ENCODE results near the gene ARHGEF26.
A peak's percentile ranks its signal among the peaks of the same experiment; 100 is the strongest.

ARHGEF26 gene

GRCh38 chr3:154243353-154243752, 122.2 kb downstream of the ARHGEF26 start:
- DNase-seq (ENCODE audit: insufficient read length, low spot score): no peak

GRCh38 chr3:154244644-154245043, 123.5 kb downstream of the ARHGEF26 start:
- DNase-seq (ENCODE audit: insufficient read length, low spot score): no peak
- no peak for FAIRE-seq

More at GRCh38 chr3:154243353-154243752, 122.2 kb downstream of the ARHGEF26 start:
- FAIRE-seq: no peak

GRCh38 chr3:154247806-154248415, 126.7 kb downstream of the ARHGEF26 start:
- DNase-seq (ENCODE audit: insufficient read length, low spot score) (no peak), FAIRE-seq (no peak)

- DNase-seq (ENCODE audit: insufficient read length, low spot score) (no peak), FAIRE-seq (no peak)
Observed at GRCh38 chr3:154250291-154250690, 129.1 kb downstream of the ARHGEF26 start.

GRCh38 chr3:154251610-154252009, 130.4 kb downstream of the ARHGEF26 start:
- DNase-seq (ENCODE audit: insufficient read length, low spot score): no peak
- no peak for FAIRE-seq

- peak; percentile 38 for DNase-seq (ENCODE audit: insufficient read length, low spot score)
- peak; percentile 96 for FAIRE-seq
Observed at GRCh38 chr3:154252759-154253638, 131.8 kb downstream of the ARHGEF26 start.

GRCh38 chr3:154254527-154254926, 133.3 kb downstream of the ARHGEF26 start:
- DNase-seq (ENCODE audit: insufficient read length, low spot score) (no peak), FAIRE-seq (no peak)

- DNase-seq (ENCODE audit: insufficient read length, low spot score): no peak
- no peak for FAIRE-seq
Observed at GRCh38 chr3:154273381-154273780, 152.2 kb downstream of the ARHGEF26 start.

- no peak for FAIRE-seq
Observed at GRCh38 chr3:154274348-154274747, 153.2 kb downstream of the ARHGEF26 start.

GRCh38 chr3:154275292-154275691, 154.1 kb downstream of the ARHGEF26 start:
- DNase-seq (ENCODE audit: insufficient read length, low spot score) (no peak), FAIRE-seq (no peak)

More at GRCh38 chr3:154274348-154274747, 153.2 kb downstream of the ARHGEF26 start:
- DNase-seq (ENCODE audit: insufficient read length, low spot score): no peak

GRCh38 chr3:154275965-154276364, 154.8 kb downstream of the ARHGEF26 start:
- no peak for DNase-seq (ENCODE audit: insufficient read length, low spot score)
- FAIRE-seq: no peak

- no peak for FAIRE-seq
- DNase-seq (ENCODE audit: insufficient read length, low spot score): no peak
Observed at GRCh38 chr3:154280161-154280560, 159.0 kb downstream of the ARHGEF26 start.

- no peak for FAIRE-seq
Observed at GRCh38 chr3:154285221-154285620, 164.0 kb downstream of the ARHGEF26 start.

GRCh38 chr3:154290187-154290586, 169.0 kb downstream of the ARHGEF26 start:
- FAIRE-seq: no peak

More at GRCh38 chr3:154285221-154285620, 164.0 kb downstream of the ARHGEF26 start:
- no peak for DNase-seq (ENCODE audit: insufficient read length, low spot score)

GRCh38 chr3:154294016-154294415, 172.8 kb downstream of the ARHGEF26 start:
- DNase-seq (ENCODE audit: insufficient read length, low spot score) (no peak), FAIRE-seq (no peak)

More at GRCh38 chr3:154290187-154290586, 169.0 kb downstream of the ARHGEF26 start:
- no peak for DNase-seq (ENCODE audit: insufficient read length, low spot score)

GRCh38 chr3:154301561-154301960, 180.4 kb downstream of the ARHGEF26 start:
- no peak for FAIRE-seq
- DNase-seq (ENCODE audit: insufficient read length, low spot score): no peak

GRCh38 chr3:154304116-154304786, 183.1 kb downstream of the ARHGEF26 start:
- DNase-seq (ENCODE audit: insufficient read length, low spot score): no peak
- FAIRE-seq: no peak

GRCh38 chr3:154304936-154305335, 183.7 kb downstream of the ARHGEF26 start:
- peak; percentile 79 for FAIRE-seq
- DNase-seq (ENCODE audit: insufficient read length, low spot score): no peak

GRCh38 chr3:154307363-154307762, 186.2 kb downstream of the ARHGEF26 start:
- DNase-seq (ENCODE audit: insufficient read length, low spot score) (no peak), FAIRE-seq (no peak)
